GM12864 (cell line): Measurements from ENCODE around the gene SCN1A.

Source experiments
- DNase-seq: peaks from one replicate; pipeline ENCODE4 v3.0.0-alpha.2; 2011; ENCODE audit warnings: low read depth
- H3K4me3 ChIP-seq: 2 replicates; pipeline ENCODE4 v1.5.1; 2011; ENCODE audit warnings: mild to moderate bottlenecking, low read depth, low read length, control low read depth
- TF ChIP-seq, protein P1 (sequence below): IDR thresholded peaks from 2 replicates; pipeline ENCODE4 v1.5.1; 2011; ENCODE audit warnings: low read depth, mild to moderate bottlenecking, moderate library complexity, low read length, control low read depth, inconsistent platforms; ENCODE audit errors: missing control alignments

The SCN1A gene

DNA sequence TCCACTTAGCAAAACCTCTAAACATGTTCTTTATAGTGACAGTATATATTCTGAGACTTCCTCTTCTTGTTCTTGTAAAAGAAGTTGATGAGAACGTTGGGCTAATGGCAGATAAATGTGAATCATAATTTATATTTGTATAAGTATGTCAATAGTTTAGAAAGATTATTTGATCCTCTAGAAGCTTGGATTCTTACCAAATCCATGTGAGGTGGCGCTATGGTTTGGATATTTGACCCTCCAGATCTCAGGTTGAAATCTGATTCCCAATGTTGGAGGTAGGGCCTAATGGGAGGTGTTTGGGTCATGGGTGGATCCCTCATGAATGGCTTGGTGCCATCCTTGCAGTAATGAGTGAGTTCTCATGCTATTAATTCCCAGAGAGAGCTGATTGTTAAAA is 29.8 kb upstream of the SCN1A start:
- TF ChIP-seq, protein P1, sequence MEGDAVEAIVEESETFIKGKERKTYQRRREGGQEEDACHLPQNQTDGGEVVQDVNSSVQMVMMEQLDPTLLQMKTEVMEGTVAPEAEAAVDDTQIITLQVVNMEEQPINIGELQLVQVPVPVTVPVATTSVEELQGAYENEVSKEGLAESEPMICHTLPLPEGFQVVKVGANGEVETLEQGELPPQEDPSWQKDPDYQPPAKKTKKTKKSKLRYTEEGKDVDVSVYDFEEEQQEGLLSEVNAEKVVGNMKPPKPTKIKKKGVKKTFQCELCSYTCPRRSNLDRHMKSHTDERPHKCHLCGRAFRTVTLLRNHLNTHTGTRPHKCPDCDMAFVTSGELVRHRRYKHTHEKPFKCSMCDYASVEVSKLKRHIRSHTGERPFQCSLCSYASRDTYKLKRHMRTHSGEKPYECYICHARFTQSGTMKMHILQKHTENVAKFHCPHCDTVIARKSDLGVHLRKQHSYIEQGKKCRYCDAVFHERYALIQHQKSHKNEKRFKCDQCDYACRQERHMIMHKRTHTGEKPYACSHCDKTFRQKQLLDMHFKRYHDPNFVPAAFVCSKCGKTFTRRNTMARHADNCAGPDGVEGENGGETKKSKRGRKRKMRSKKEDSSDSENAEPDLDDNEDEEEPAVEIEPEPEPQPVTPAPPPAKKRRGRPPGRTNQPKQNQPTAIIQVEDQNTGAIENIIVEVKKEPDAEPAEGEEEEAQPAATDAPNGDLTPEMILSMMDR, result no peak
- DNase-seq, result no peak
- H3K4me3 ChIP-seq, result no peak overlapping the region

DNA sequence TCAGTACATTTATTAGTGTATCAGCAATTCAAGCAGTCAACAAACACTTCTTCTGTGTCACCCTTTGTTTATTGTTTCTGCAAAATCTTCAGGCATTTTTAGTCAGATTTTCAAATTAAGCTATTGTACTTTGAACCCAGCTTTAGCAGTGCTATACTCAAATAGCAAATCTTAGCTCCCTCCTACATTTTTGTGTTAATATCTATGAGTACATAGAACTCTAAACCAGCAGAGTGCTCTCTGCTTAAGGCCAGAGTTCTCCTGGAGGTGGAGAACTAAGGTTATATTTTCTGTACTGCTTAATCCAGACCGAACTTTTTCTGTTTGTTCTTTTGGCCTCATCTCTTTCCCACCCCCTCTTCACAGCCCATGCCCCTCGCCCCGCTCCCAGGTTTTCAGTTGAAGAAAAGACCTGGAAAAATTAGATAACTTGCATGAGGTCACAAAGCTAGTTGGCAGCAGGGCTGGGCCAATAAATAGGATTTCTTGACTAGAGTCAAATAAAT is 29.2 kb upstream of the SCN1A start:
- TF ChIP-seq, protein P1, result no peak
- no peak for DNase-seq
- no peak overlapping the region for H3K4me3 ChIP-seq

DNA sequence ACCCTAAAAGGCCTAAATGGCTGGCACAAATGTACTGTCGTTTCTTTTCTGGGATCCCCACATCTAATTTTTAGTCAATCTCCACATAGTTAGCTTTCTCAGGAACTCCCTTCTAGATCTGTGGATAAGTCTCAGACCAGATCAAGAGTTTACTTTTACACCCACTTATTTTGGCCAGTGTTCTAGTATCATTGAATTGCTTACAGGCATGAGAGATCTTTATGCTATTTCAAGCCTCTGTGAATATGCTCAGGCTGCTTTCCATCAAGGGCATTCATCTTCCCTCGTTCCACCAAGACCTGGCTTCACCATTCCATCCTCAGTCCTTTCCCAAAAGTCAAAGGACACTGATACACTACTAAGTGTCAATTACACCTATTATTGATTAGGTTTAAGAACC is 27.8 kb upstream of the SCN1A start:
- TF ChIP-seq, protein P1, result no peak
- DNase-seq, result no peak
- no peak overlapping the region for H3K4me3 ChIP-seq

DNA sequence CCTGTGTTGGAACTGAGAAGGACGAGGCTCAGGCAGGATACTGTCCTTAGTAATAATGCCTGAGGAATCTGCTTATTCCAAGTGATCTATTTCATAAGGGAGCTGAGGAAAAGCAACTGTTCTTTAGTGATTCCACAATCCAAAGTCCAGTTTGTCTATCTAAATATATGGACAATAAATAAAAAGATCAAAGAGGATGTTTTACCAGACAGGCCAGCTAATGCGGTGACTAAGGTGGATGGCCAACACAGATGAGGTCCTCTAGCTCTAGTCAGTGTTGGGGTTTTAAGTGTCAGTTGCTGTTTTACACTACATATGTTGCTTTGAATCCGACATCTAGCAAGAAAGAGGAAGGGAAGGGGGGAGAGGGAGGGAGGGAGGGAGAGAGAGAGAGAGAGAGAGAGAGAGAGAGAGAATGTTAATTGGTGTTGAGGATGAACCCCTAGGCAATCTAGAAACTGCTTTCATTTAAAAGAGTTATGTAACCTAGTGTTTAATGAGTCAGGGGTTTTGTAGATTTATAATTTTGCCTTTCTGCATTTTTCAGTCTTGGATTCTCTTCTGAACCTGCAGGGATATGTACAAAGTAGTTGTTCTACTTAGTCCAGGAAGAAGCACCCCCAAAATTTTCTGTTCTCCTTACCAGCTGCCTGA is 27.0 kb upstream of the SCN1A start:
- TF ChIP-seq, protein P1, result no peak
- DNase-seq, result no peak

DNA sequence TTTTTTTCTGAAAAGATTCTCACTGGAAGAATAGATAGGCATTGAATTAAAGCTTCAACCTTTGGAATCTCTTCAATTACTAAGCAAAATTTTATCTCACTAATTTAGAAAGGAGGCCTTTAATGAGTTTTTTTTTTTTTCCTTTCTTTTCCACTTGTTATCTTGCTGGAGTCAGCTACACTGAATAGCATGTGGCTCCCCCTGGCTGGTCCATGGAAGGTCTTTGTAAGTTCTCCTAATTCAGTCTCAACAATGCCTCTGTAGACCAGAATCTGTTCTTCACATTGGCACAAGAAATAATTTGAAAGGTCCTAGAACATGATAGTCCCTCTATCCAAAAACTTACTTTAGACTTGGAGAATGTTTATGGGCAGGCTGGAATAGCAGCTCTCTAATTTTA is 24.2 kb upstream of the SCN1A start:
- TF ChIP-seq, protein P1, result no peak
- no peak overlapping the region for H3K4me3 ChIP-seq
- DNase-seq, result no peak

More for the DNA sequence above, 27.0 kb upstream of the SCN1A start:
- H3K4me3 ChIP-seq, result no peak overlapping the region

DNA sequence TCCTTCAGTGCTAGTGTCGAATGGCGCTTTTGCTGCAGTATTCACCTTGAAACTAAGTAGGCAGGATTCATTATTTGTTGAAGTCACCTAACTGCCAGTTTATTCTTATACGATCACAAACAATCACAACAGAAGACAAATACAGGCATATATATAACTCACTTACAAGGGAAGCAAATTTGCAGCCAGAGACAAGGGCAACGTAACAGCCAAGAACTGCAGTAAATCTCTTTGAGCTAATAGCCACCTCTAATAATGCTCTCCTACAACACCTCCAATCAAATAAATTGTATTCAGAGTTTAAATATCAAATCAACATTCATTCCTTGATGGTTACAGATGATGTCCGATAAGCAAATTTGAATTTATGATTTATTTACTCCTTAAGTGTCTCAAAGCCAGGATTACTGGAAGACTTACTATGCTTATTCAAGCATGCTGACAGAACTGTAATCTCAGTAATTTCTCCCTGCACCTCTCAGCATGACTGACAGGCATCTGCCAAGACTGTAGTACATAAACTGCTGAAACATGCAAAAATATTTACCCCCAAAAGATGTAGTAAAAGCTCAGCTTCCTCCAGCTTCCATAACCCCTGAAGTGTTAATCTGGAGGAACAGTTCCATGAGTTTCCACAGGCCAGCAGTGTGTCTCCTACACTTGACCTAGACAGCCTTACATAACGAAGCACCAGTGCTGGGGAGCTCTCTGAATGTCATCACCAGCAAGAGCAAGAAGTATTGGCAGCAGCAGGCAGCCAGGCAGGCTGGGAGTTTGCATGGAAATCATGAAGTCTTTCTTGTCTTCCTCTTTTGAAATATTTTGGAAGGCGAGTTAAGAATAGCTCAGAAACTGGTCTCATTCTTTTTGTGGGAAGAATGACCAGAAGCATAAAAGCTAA is 20.9 kb upstream of the SCN1A start:
- H3K4me3 ChIP-seq, result no peak overlapping the region
- DNase-seq, result no peak
- TF ChIP-seq, protein P1, result no peak
